ENCODE results near the gene ARHGAP8. TPM values are rescaled to one million over a fixed set of nuclear protein-coding genes. Genes with fewer than 3 reads are reported as not detected.

ARHGAP8 gene
- total RNA-seq, 2 experiments from 2014 or later = not detected

- no TSS peak for BruUV-seq (replicated peaks)
Measured at GRCh38 chr22:44750481-44750880, 1.9 kb upstream of the ARHGAP8 start.

GRCh38 chr22:44753189-44754042 is 1.0 kb downstream of the ARHGAP8 start:
- no peaks in the 10 kb centered on the region for H3K9me2 ChIP-seq (ENCODE audit: insufficient read depth, low read length)
- ChIA-PET CTCF (ENCODE audit: unreplicated experiment) (no interaction called here), POLR2A (no interaction called here)
- H3K79me2 ChIP-seq (ENCODE audit: insufficient read depth, low read depth, low read length) = no peaks in the 10 kb centered on the region
- BruUV-seq (replicated peaks) = no TSS peak
- H3K9me3 ChIP-seq (ENCODE audit: low read length) = no peaks in the 10 kb centered on the region
- intact Hi-C loops (cut with micrococcal nuclease; ENCODE audit: unreplicated experiment) = no loop called here
- H2AFZ ChIP-seq (ENCODE audit: low read length) = no peak overlapping the region
- no peak for TF ChIP-seq CTCF (conservative IDR thresholded peaks at IDR 0.05; ENCODE audit: low read length)
- no peak for TF ChIP-seq EZH2phosphoT487 (IDR thresholded peaks at IDR 0.05; ENCODE audit: borderline replicate concordance, low read depth, low read length)
- no peaks in the 10 kb centered on the region for H3K36me3 ChIP-seq (ENCODE audit: insufficient read depth, low read length)
- DNase-seq (ENCODE audit: low spot score) = no peak
- H3K4me2 ChIP-seq (ENCODE audit: low read length) = no peak overlapping the region
- no peaks in the 10 kb centered on the region for H3K4me1 ChIP-seq (ENCODE audit: insufficient read depth, low read length, poor library complexity, severe bottlenecking)
- no peak overlapping the region for H3K4me3 ChIP-seq (ENCODE audit: low read depth, low read length, poor library complexity, severe bottlenecking)
- H4K20me1 ChIP-seq (ENCODE audit: insufficient read depth, low read length) = no peaks in the 10 kb centered on the region
- H3K27ac ChIP-seq (ENCODE audit: low read depth, low read length, poor library complexity, severe bottlenecking) = no peak overlapping the region

More at GRCh38 chr22:44750481-44750880, 1.9 kb upstream of the ARHGAP8 start:
- Histone ChIP-seq H3K27ac (ENCODE audit: low read depth, low read length, poor library complexity, severe bottlenecking) (no peak overlapping the region), H2AFZ (ENCODE audit: low read length) (no peak overlapping the region), H3K79me2 (ENCODE audit: insufficient read depth, low read depth, low read length) (no peaks in the 10 kb centered on the region), H3K4me1 (ENCODE audit: insufficient read depth, low read length, poor library complexity, severe bottlenecking) (no peaks in the 10 kb centered on the region), H4K20me1 (ENCODE audit: insufficient read depth, low read length) (no peaks in the 10 kb centered on the region), H3K9me2 (ENCODE audit: insufficient read depth, low read length) (no peaks in the 10 kb centered on the region), H3K36me3 (ENCODE audit: insufficient read depth, low read length) (no peaks in the 10 kb centered on the region), H3K4me2 (ENCODE audit: low read length) (no peak overlapping the region), H3K9me3 (ENCODE audit: low read length) (no peaks in the 10 kb centered on the region), H3K4me3 (ENCODE audit: low read depth, low read length, poor library complexity, severe bottlenecking) (no peak overlapping the region)
- TF ChIP-seq CTCF (conservative IDR thresholded peaks at IDR 0.05; ENCODE audit: low read length) (no peak), EZH2phosphoT487 (IDR thresholded peaks at IDR 0.05; ENCODE audit: borderline replicate concordance, low read depth, low read length) (no peak)
- ChIA-PET CTCF (ENCODE audit: unreplicated experiment) (no interaction called here), POLR2A (no interaction called here)
- no peak for DNase-seq (ENCODE audit: low spot score)
- intact Hi-C loops (cut with micrococcal nuclease; ENCODE audit: unreplicated experiment) = no loop called here

- Histone ChIP-seq H3K9me3 (ENCODE audit: low read length) (no peaks in the 10 kb centered on the region), H3K9me2 (ENCODE audit: insufficient read depth, low read length) (no peaks in the 10 kb centered on the region), H3K79me2 (ENCODE audit: insufficient read depth, low read depth, low read length) (no peaks in the 10 kb centered on the region), H3K4me2 (ENCODE audit: low read length) (no peak overlapping the region), H3K4me1 (ENCODE audit: insufficient read depth, low read length, poor library complexity, severe bottlenecking) (no peaks in the 10 kb centered on the region), H2AFZ (ENCODE audit: low read length) (no peak overlapping the region), H3K36me3 (ENCODE audit: insufficient read depth, low read length) (no peaks in the 10 kb centered on the region), H3K27ac (ENCODE audit: low read depth, low read length, poor library complexity, severe bottlenecking) (no peak overlapping the region), H4K20me1 (ENCODE audit: insufficient read depth, low read length) (no peaks in the 10 kb centered on the region), H3K4me3 (ENCODE audit: low read depth, low read length, poor library complexity, severe bottlenecking) (no peak overlapping the region)
- DNase-seq (ENCODE audit: low spot score) = no peak
- CTCF ChIA-PET (ENCODE audit: unreplicated experiment) = no interaction called here
- TF ChIP-seq EZH2phosphoT487 (IDR thresholded peaks at IDR 0.05; ENCODE audit: borderline replicate concordance, low read depth, low read length) (no peak), CTCF (conservative IDR thresholded peaks at IDR 0.05; ENCODE audit: low read length) (no peak)
- POLR2A ChIA-PET = no interaction called here
- BruUV-seq (replicated peaks) = no TSS peak
- intact Hi-C loops (cut with micrococcal nuclease; ENCODE audit: unreplicated experiment) = no loop called here
Measured at GRCh38 chr22:44754998-44755397, 2.6 kb downstream of the ARHGAP8 start.
